ENCODE results near the gene HDAC10. TPM values are rescaled to one million over a fixed set of nuclear protein-coding genes. Genes with fewer than 3 reads are reported as not detected.

The HDAC10 gene
- 21.1 TPM for polyA plus RNA-seq (2013, experiment 1 of 2)
- polyA plus RNA-seq (2013, experiment 2 of 2), result 19.2 TPM

- Histone ChIP-seq H3K4me2 (ENCODE audit: low read length, poor library complexity, severe bottlenecking) (peak within 1 kb of the TSS; percentile 94), H3K18ac (ENCODE audit: low read depth in 1 of 2, low read length in 2 of 2) (peak within 1 kb of the TSS; percentile 84 to 94), H3K79me1 (replicated peaks; ENCODE audit: low read length, poor library complexity, severe bottlenecking) (peaks cover 32% of the 10 kb centered on the region), H3K27ac (ENCODE audit: low read length, poor library complexity, severe bottlenecking) (peak within 1 kb of the TSS; percentile 13), H2BK5ac (ENCODE audit: low read depth, low read length, poor library complexity, severe bottlenecking) (peak within 1 kb of the TSS; percentile 20), H4K8ac (ENCODE audit: low read length) (peak within 1 kb of the TSS; percentile 85), H3K14ac (ENCODE audit: low read length in 2 of 2) (peak within 1 kb of the TSS in 1 of 2 experiments; percentile 93), H3K4ac (ENCODE audit: low read depth in 1 of 2, low read length in 2 of 2) (peak within 1 kb of the TSS; percentile 71 to 95), H3K9ac (ENCODE audit: low read length) (peak within 1 kb of the TSS; percentile 93), H2BK12ac (ENCODE audit: low read length in 2 of 2) (peak within 1 kb of the TSS in 1 of 2 experiments; percentile 49), H2AK5ac (ENCODE audit: low read length, severe bottlenecking) (peak within 1 kb of the TSS; percentile 58), H2BK15ac (ENCODE audit: low read depth, poor library complexity, severe bottlenecking) (no peak within 1 kb of the TSS), H3K27me3 (ENCODE audit: control insufficient read depth in 1 of 2, insufficient read depth in 1 of 2, low read length in 2 of 2) (no peaks in the 10 kb centered on the region), H3K23ac (ENCODE audit: low read length in 2 of 2) (peak within 1 kb of the TSS in 1 of 2 experiments; percentile 61), H3K36me3 (ENCODE audit: control insufficient read depth in 1 of 2, insufficient read depth in 2 of 2, low read depth in 1 of 2, low read length in 2 of 2) (peaks cover 23 to 78% of the 10 kb centered on the region in 2 experiments), H3K9me3 (ENCODE audit: control insufficient read depth, low read length) (no peaks in the 10 kb centered on the region), H3K4me3 (ENCODE audit: insufficient read depth in 1 of 2, low read depth in 1 of 2, low read length in 2 of 2) (peak within 1 kb of the TSS; percentile 78 to 87), H4K91ac (ENCODE audit: low read length) (peak within 1 kb of the TSS; percentile 47), H3K4me1 (ENCODE audit: control insufficient read depth, insufficient read depth, low read depth, low read length) (peaks cover 38% of the 10 kb centered on the region), H2BK120ac (ENCODE audit: low read depth, low read length) (peak within 1 kb of the TSS; percentile 61), H2AFZ (ENCODE audit: low read depth, low read length) (peak within 1 kb of the TSS; percentile 67)
- DNase-seq, result peak; percentile 85
- WGBS, result under 1% methylated on average over 72 of the region's 81 CpGs
Measured at GRCh38 chr22:50250555-50251476, at the start of gene HDAC10. TSS of gene HDAC10 (minus strand) at chr22:50251265. CDS start at chr22:50251032, 233 bp downstream.

- H3K9me3 ChIP-seq (ENCODE audit: control insufficient read depth, low read length), result no peaks in the 10 kb centered on the region
- no peak overlapping the region for H2BK12ac ChIP-seq (ENCODE audit: low read length in 2 of 2)
- H3K23ac ChIP-seq (ENCODE audit: low read length in 2 of 2), result peak overlapping the region in 1 of 2 experiments; percentile 34
- 82% methylated on average over 14 of the region's 14 CpGs for WGBS
- H3K36me3 ChIP-seq (ENCODE audit: control insufficient read depth in 1 of 2, insufficient read depth in 2 of 2, low read depth in 1 of 2, low read length in 2 of 2), result peaks cover 8 to 69% of the 10 kb centered on the region in 2 experiments
- H3K4me1 ChIP-seq (ENCODE audit: control insufficient read depth, insufficient read depth, low read depth, low read length), result peaks cover 95% of the 10 kb centered on the region
- no peak overlapping the region for H3K4me2 ChIP-seq (ENCODE audit: low read length, poor library complexity, severe bottlenecking)
- no peaks in the 10 kb centered on the region for H3K79me1 ChIP-seq (replicated peaks; ENCODE audit: low read length, poor library complexity, severe bottlenecking)
- H3K18ac ChIP-seq (ENCODE audit: low read depth in 1 of 2, low read length in 2 of 2), result peak overlapping the region; percentile 28 to 38
- no peak overlapping the region for H3K9ac ChIP-seq (ENCODE audit: low read length)
- H2AFZ ChIP-seq (ENCODE audit: low read depth, low read length), result no peak overlapping the region
- H4K8ac ChIP-seq (ENCODE audit: low read length), result peak overlapping the region; percentile 56
- no peaks in the 10 kb centered on the region for H3K27me3 ChIP-seq (ENCODE audit: control insufficient read depth in 1 of 2, insufficient read depth in 1 of 2, low read length in 2 of 2)
- DNase-seq, result no peak
- H2BK5ac ChIP-seq (ENCODE audit: low read depth, low read length, poor library complexity, severe bottlenecking), result no peak overlapping the region
- no peak overlapping the region for H3K27ac ChIP-seq (ENCODE audit: low read length, poor library complexity, severe bottlenecking)
- no peak overlapping the region for H3K14ac ChIP-seq (ENCODE audit: low read length in 2 of 2)
- H3K4ac ChIP-seq (ENCODE audit: low read depth in 1 of 2, low read length in 2 of 2), result peak overlapping the region; percentile 30 to 65
- no peak overlapping the region for H2BK15ac ChIP-seq (ENCODE audit: low read depth, poor library complexity, severe bottlenecking)
- peak overlapping the region; percentile 11 for H2BK120ac ChIP-seq (ENCODE audit: low read depth, low read length)
- peak overlapping the region; percentile 10 for H2AK5ac ChIP-seq (ENCODE audit: low read length, severe bottlenecking)
- H4K91ac ChIP-seq (ENCODE audit: low read length), result peak overlapping the region; percentile 61
- no peak overlapping the region for H3K4me3 ChIP-seq (ENCODE audit: insufficient read depth in 1 of 2, low read depth in 1 of 2, low read length in 2 of 2)
Measured at GRCh38 chr22:50300620-50301257, 49.7 kb upstream of the HDAC10 start.

GRCh38 chr22:50299785-50300619 is 48.9 kb upstream of the HDAC10 start:
- H2BK12ac ChIP-seq (ENCODE audit: low read length in 2 of 2), result peak overlapping the region in 1 of 2 experiments; percentile 76
- H3K18ac ChIP-seq (ENCODE audit: low read depth in 1 of 2, low read length in 2 of 2), result peak overlapping the region; percentile 81 to 89
- no peaks in the 10 kb centered on the region for H3K9me3 ChIP-seq (ENCODE audit: control insufficient read depth, low read length)
- peak overlapping the region; percentile 62 for H4K8ac ChIP-seq (ENCODE audit: low read length)
- H2BK120ac ChIP-seq (ENCODE audit: low read depth, low read length), result peak overlapping the region; percentile 78
- no peaks in the 10 kb centered on the region for H3K27me3 ChIP-seq (ENCODE audit: control insufficient read depth in 1 of 2, insufficient read depth in 1 of 2, low read length in 2 of 2)
- H2BK5ac ChIP-seq (ENCODE audit: low read depth, low read length, poor library complexity, severe bottlenecking), result peak overlapping the region; percentile 46
- no peaks in the 10 kb centered on the region for H3K79me1 ChIP-seq (replicated peaks; ENCODE audit: low read length, poor library complexity, severe bottlenecking)
- peak overlapping the region; percentile 65 to 88 for H3K4ac ChIP-seq (ENCODE audit: low read depth in 1 of 2, low read length in 2 of 2)
- H3K14ac ChIP-seq (ENCODE audit: low read length in 2 of 2), result peak overlapping the region in 1 of 2 experiments; percentile 50
- H2AFZ ChIP-seq (ENCODE audit: low read depth, low read length), result no peak overlapping the region
- H3K36me3 ChIP-seq (ENCODE audit: control insufficient read depth in 1 of 2, insufficient read depth in 2 of 2, low read depth in 1 of 2, low read length in 2 of 2), result peaks cover 8 to 63% of the 10 kb centered on the region in 2 experiments
- 12% methylated on average over 75 of the region's 93 CpGs for WGBS
- no peak overlapping the region for H3K27ac ChIP-seq (ENCODE audit: low read length, poor library complexity, severe bottlenecking)
- peak overlapping the region; percentile 28 to 41 for H3K4me3 ChIP-seq (ENCODE audit: insufficient read depth in 1 of 2, low read depth in 1 of 2, low read length in 2 of 2)
- H3K4me1 ChIP-seq (ENCODE audit: control insufficient read depth, insufficient read depth, low read depth, low read length), result peaks cover 90% of the 10 kb centered on the region
- H2BK15ac ChIP-seq (ENCODE audit: low read depth, poor library complexity, severe bottlenecking), result peak overlapping the region; percentile 52
- H3K23ac ChIP-seq (ENCODE audit: low read length in 2 of 2), result peak overlapping the region in 1 of 2 experiments; percentile 74
- no peak overlapping the region for H2AK5ac ChIP-seq (ENCODE audit: low read length, severe bottlenecking)
- H4K91ac ChIP-seq (ENCODE audit: low read length), result peak overlapping the region; percentile 76
- peak overlapping the region; percentile 54 for H3K4me2 ChIP-seq (ENCODE audit: low read length, poor library complexity, severe bottlenecking)
- DNase-seq, result no peak
- no peak overlapping the region for H3K9ac ChIP-seq (ENCODE audit: low read length)
